22Rv1 (cell line): ENCODE data around the gene SLC44A5.

Source experiments
- H3K27ac ChIP-seq: fragments of 450-650 bp; 2 replicates; pipeline ENCODE4 v1.5.1; 2017
- ZFX ChIP-seq: fragments of 450-650 bp; IDR thresholded peaks from 2 replicates; pipeline ENCODE4 v1.6.1; 2017; ENCODE audit warnings: antibody characterized with exemption, borderline replicate concordance
- TF ChIP-seq, protein P1 (sequence below): fragments of 450-650 bp; IDR thresholded peaks from 2 replicates; pipeline ENCODE4 v1.5.1; 2017; ENCODE audit warnings: mild to moderate bottlenecking

SLC44A5 gene

DNA sequence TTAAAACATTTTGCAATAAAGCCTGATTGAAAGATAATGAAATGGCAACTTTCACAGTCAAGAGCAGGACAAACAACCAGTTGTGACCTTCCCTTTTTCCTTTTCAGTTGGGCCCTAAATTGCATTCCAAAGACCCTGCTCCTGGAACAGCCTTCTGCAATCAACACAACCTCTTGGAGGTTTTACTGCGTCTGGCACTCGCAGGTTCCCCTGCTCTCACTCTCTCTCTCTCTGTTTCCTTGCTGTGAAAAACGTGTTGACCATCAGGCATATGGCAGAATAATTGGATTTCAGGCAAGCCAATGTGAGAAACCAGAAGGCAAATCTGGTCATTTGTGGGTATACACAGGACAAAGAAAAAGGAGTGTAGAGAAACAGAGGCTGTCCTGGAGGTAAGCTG is 23.2 kb downstream of the SLC44A5 start:
- no peak for TF ChIP-seq ZFX
- TF ChIP-seq, protein P1, sequence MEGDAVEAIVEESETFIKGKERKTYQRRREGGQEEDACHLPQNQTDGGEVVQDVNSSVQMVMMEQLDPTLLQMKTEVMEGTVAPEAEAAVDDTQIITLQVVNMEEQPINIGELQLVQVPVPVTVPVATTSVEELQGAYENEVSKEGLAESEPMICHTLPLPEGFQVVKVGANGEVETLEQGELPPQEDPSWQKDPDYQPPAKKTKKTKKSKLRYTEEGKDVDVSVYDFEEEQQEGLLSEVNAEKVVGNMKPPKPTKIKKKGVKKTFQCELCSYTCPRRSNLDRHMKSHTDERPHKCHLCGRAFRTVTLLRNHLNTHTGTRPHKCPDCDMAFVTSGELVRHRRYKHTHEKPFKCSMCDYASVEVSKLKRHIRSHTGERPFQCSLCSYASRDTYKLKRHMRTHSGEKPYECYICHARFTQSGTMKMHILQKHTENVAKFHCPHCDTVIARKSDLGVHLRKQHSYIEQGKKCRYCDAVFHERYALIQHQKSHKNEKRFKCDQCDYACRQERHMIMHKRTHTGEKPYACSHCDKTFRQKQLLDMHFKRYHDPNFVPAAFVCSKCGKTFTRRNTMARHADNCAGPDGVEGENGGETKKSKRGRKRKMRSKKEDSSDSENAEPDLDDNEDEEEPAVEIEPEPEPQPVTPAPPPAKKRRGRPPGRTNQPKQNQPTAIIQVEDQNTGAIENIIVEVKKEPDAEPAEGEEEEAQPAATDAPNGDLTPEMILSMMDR = no peak
- no peak overlapping the region for H3K27ac ChIP-seq

DNA sequence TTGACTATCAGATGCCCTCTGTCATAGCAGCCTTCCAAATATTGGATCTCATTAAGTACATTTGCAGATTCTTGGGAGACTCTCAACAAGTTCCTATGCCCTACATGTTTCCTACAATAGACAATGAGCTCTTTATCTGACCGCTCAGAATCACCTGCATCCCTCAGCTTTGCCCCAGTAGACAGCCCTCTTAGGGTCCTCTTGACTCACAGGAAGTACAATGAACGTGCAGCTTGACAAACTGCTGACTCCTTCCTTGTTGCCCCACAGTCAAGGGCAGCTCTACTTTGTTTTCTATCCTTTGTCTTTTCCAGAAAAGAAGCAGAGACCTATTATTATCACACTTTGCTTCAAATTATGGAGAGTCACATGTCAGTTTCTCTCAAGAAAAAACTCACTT is 27.6 kb downstream of the SLC44A5 start:
- TF ChIP-seq, protein P1 = no peak
- TF ChIP-seq ZFX = no peak
- no peak overlapping the region for H3K27ac ChIP-seq

DNA sequence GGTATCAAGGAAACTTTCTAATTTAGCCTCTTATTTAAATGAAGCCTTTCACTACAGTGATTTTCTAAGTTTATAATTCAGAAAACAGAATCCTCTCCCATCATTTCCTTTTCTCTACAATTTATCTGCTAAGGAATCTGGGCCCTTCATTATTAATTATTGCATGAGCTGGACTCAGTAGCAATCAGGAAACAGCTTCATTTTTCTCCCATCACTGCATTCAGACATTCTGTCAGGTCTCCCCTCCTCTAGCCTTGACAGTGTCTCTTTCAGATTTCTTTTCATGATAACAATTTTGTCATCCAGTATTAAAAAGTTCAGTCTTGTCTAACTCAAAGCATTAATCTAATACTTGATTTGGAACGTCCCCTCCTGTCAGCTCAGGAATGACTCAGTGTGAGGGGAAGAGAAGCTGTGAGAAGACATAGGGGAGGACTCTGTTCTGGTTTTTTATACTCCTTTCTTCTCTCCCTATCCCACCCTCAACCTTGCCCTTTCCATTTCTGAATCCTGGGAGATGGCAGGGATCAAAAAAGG is 28.1 kb downstream of the SLC44A5 start:
- TF ChIP-seq, protein P1 = no peak
- H3K27ac ChIP-seq = no peak overlapping the region

DNA sequence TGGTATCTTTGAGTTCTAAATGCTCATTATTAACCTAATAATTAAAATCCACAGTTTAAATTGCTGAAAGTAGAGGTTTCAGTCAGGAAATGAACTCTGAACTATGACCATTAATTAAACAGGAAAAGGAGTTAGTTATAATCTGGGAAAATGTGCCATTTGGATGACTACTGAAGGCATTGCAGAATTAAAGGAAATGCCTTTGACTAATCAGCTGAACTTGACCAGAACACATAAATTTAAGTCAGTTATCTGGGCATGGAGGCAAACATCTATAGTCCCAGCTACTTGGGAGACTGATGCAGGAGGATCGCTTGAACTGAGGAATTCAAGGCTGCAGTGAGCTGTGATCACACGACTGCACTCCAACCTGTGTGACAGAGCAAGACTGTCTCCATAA is 31.9 kb downstream of the SLC44A5 start:
- no peak for TF ChIP-seq ZFX
- TF ChIP-seq, protein P1 = no peak
- no peak overlapping the region for H3K27ac ChIP-seq

DNA sequence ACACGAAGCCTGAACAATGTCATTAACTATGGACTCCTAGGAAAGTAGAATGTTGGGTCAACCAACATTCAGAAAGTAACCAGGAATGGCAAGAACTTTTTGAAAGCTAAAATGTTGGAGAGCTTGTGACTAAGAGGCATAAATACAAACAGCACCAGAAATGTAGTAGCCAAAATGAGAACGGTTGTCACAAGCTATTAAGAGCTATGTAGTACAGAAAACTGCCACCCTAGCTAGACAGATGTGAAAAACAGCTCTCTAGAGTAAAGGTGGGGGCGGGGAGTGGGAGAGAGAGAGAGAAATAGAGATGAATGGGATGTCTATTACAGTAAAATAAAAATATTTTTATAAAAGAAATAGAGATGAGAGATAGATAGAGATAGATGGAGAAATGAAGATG is 35.1 kb downstream of the SLC44A5 start:
- no peak for TF ChIP-seq ZFX
- TF ChIP-seq, protein P1 = no peak
- H3K27ac ChIP-seq = no peak overlapping the region

DNA sequence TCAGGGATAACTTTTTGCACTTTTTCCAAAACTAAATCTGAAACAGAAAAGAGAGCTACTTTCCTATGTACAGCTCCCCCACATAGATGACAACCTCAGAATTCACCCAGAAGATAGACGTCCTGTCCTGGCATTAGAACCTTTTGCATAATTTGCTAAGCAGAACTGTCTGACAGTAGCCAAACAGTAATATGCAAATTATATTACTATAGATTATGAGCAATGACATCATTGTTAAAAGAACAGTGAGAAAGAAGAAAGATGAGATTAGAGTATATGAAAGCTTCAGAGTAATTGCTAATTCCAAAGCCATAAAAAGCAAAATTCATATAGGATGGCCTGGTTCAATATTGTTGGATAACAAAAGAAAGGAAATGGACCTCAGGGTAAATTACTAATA is 43.7 kb downstream of the SLC44A5 start:
- TF ChIP-seq, protein P1 = no peak
- TF ChIP-seq ZFX = no peak
- H3K27ac ChIP-seq = no peak overlapping the region

DNA sequence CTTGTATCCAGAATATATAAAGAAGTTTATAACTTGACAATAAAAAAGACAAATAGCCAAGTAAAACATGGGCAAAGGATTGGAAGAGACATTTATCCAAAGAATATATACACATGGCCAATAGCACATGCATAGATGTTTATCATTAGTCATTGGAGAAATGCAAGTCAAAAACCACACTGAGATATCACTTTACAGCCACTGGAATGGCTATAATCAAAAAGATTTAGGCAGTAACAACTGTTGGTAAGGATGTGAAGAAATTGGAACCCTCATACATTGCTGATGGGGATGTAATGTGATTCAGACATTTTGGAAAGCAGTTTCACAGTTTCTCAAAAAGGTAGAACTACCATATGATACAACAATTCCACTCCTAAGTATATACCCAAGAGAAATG is 51.1 kb downstream of the SLC44A5 start:
- peak overlapping the region; percentile 79 for H3K27ac ChIP-seq
- TF ChIP-seq, protein P1 = no peak
- no peak for TF ChIP-seq ZFX
